ENCODE data around the gene RAP1B.

DNA sequence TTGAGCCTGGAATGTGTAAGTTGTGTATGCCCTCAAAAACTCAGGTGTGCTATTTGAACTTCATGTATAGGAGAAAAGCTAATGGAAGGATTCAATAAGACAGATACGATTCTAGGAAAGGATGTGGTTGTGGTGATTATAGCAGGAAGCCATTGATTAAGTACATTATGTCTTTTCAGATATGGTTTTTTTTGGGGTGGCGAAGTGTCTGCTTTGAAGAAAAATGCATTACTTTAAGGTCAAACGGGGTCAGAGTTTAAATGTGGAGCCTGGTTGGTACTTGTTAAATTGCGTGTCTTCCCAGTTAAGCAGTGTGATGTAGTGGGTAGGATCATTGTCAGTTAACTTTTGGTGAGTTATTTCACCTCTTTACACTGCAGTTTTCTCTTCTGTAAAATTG is 63.1 kb downstream of the RAP1B start:
- TF ChIP-seq POLR2AphosphoS5 (IDR thresholded peaks at IDR 0.05) (no peak), POLR2A (IDR thresholded peaks at IDR 0.05) (no peak)
- TF ChIP-seq, protein P1, sequence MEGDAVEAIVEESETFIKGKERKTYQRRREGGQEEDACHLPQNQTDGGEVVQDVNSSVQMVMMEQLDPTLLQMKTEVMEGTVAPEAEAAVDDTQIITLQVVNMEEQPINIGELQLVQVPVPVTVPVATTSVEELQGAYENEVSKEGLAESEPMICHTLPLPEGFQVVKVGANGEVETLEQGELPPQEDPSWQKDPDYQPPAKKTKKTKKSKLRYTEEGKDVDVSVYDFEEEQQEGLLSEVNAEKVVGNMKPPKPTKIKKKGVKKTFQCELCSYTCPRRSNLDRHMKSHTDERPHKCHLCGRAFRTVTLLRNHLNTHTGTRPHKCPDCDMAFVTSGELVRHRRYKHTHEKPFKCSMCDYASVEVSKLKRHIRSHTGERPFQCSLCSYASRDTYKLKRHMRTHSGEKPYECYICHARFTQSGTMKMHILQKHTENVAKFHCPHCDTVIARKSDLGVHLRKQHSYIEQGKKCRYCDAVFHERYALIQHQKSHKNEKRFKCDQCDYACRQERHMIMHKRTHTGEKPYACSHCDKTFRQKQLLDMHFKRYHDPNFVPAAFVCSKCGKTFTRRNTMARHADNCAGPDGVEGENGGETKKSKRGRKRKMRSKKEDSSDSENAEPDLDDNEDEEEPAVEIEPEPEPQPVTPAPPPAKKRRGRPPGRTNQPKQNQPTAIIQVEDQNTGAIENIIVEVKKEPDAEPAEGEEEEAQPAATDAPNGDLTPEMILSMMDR (IDR thresholded peaks at IDR 0.05), result no peak

Data from prostate gland (tissue), 2 donors.